GM10248 (cell line): Measurements from ENCODE around the gene SAMD14.

Source experiments
- CTCF ChIA-PET: fragments of 300-600 bp; sonication (Branson Sonifier 250); formaldehyde crosslinking; extraction: SDS; loops from one replicate; lab custom pipeline; 2021; ENCODE audit warnings: antibody characterized with exemption; lab: Yijun Ruan, JAX
- POLR2A ChIA-PET: fragments of 350-650 bp; sonication (Branson Sonifier 250); formaldehyde crosslinking; extraction: SDS; loops from one replicate; lab custom pipeline; 2020; ENCODE audit warnings: antibody characterized with exemption; lab: Yijun Ruan, JAX
- DNase-seq: peaks from one replicate; pipeline ENCODE4 v3.0.0; 2012; ENCODE audit errors: extremely low spot score
- TF ChIP-seq, protein P1 (sequence below): IDR thresholded peaks from 2 replicates; pipeline ENCODE4 v1.5.1; 2012; ENCODE audit warnings: mild to moderate bottlenecking, low read depth; ENCODE audit errors: extremely low read depth, missing control alignments, control extremely low read depth

Gene SAMD14

DNA sequence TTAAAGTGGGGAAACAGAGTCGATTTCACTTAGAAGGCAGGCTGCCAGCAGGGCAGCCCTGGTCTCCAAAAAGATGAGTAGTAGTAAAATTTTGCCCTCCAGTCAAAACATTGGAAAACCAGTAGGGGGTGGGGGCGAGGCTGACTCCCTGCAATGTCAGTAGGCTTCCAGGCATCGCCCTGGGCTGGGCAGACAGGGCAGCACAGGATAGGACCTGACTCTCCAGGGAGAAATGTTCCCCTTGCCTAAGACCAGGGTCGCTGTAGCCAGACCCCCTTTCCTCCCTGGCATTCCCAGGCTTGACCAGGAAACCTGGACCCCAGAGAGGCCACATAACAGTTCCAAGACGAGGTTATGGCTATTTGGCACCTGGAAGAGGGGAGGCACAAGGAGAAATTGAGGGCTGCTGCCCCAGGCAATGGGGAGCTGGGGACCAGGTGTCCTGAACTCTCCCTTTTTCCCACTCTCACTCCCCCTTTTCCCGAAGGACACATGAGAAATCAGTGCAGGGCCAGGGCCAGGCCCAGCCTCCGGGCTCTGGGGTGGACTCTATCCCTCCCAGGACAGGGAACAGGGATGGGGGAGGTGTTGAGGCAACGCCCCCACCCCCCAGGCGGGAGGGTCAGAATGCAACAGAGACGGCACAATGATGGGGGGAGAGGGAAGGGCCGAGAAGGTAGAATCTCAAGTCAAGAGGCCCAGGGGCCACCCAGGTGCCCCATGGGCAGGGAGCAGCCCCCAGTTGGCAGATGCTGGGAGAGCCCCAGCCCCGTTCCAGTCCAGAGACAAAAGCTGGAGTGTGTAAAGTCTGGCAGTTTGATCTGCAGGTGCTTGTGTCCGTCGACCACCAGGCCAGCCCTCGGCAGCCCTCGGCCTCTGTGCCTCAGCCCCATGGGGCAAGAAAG lies 4.5 kb upstream of the SAMD14 start:
- POLR2A ChIA-PET: no interaction called here
- DNase-seq: no peak
- CTCF ChIA-PET: interaction anchor here (0.8 to 2.8 kb wide), 5 partner anchors 11 to 26 kb away, joined by 3 to 10 read pairs (median 3); no protein-coding TSS in a partner anchor
- TF ChIP-seq, protein P1, sequence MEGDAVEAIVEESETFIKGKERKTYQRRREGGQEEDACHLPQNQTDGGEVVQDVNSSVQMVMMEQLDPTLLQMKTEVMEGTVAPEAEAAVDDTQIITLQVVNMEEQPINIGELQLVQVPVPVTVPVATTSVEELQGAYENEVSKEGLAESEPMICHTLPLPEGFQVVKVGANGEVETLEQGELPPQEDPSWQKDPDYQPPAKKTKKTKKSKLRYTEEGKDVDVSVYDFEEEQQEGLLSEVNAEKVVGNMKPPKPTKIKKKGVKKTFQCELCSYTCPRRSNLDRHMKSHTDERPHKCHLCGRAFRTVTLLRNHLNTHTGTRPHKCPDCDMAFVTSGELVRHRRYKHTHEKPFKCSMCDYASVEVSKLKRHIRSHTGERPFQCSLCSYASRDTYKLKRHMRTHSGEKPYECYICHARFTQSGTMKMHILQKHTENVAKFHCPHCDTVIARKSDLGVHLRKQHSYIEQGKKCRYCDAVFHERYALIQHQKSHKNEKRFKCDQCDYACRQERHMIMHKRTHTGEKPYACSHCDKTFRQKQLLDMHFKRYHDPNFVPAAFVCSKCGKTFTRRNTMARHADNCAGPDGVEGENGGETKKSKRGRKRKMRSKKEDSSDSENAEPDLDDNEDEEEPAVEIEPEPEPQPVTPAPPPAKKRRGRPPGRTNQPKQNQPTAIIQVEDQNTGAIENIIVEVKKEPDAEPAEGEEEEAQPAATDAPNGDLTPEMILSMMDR: no peak

DNA sequence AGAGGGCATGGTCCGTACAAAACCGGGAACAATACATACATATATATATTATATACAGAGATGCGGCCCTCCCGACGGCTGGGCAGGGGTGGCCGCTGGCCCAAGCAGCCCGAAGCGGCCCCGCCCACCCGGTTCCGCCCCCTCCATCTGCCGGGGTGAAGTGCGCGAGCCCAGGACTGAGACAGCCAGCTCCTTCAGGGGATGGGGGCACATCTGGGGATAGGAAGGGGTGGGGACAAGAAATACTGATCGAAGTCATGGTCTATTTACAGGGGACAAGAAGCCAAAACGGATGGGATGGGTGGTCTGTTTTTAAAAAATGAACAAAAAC lies 3.8 kb upstream of the SAMD14 start:
- ChIA-PET CTCF (interaction anchor here (2.0 to 4.4 kb wide), 2 partner anchors 36 to 40 kb away, joined by 5 to 22 read pairs; partner anchors contain the start of gene PDK2), POLR2A (interaction anchor here (0.7 kb wide), 1 partner anchor 11 kb away, joined by 4 read pairs; no protein-coding TSS in a partner anchor)
- TF ChIP-seq, protein P1: no peak
- no peak for DNase-seq

DNA sequence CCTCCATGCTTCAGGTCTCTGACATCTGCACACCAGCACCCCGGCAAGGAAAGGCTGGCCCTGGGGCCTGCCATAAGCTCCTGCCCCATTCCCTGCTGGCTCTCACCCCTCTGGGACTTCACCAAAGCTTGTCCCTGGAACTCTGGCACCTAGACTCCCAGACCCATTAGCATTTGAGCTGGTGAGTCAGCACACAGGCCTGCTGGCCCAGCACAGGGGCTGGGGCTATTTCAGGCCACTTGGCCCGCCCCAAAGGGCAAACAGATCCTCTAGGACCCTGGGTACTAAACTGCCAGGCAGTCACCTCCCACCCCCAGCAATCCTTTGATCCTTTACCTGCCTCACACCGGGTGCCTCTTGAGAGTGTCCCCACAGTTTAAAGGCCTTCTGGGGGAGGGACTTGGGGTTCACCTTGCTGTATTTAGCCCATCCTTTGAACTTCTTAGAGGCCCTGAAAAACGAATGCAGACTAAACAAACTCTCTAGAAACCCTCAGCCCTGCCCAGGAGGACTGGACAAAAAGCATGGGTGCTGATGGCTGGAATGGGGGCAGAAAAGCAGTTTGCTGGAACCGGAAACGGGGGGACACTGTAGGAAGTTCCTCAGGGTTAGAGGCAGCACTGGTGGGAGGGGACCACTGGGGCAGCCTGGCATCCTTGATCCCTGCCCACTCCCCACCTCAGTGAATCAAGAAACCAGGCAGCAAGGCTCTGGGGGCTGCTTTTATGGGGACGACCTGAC lies 3.2 kb upstream of the SAMD14 start:
- no peak for DNase-seq
- CTCF ChIA-PET: interaction anchor here (1.7 to 4.4 kb wide), 3 partner anchors 29 to 39 kb away, joined by 5 to 22 read pairs (median 7); partner anchors contain the start of gene PDK2
- TF ChIP-seq, protein P1: no peak
- POLR2A ChIA-PET: interaction anchor here (0.7 to 1.0 kb wide), 2 partner anchors 10 to 11 kb away, joined by 3 to 4 read pairs; no protein-coding TSS in a partner anchor

DNA sequence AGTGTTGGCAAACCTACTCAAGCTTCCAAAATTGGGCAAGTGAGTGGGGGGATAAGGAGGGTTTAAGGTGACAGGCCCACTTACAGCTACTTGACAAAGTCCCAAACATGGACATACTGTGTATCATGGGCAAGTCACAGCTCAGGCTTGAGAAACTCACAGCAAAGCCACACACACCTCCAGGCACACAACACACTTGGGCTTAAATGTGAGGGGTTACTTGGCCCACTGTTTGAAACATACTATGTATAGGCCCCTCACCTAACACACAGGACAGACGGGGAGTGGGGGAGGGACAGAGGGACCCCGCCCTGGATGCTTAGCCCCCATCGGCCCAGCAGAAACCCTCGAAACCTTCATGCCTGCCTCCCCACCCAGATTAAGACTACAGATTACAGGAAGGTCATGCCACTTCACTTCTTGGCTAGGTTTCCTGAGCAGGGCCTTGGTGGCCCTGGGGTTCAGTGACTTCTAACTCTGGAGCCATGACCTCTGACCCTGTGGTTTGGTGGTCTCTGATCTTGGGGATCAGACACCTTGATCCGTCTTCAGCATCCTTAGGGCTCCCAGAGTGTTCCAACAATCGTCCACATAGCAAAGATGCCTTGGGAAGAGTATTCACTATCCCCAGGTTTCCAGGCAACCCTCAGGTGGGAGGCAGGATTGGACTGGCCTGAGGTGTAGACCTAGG lies 2.3 kb upstream of the SAMD14 start:
- TF ChIP-seq, protein P1: no peak
- POLR2A ChIA-PET: interaction anchor here (1.0 kb wide), 1 partner anchor 10 kb away, joined by 3 read pairs; no protein-coding TSS in a partner anchor
- no peak for DNase-seq
- CTCF ChIA-PET: interaction anchor here (1.2 to 4.4 kb wide), 6 partner anchors 9 to 45 kb away, joined by 3 to 22 read pairs (median 6); partner anchors contain the start of gene PDK2

DNA sequence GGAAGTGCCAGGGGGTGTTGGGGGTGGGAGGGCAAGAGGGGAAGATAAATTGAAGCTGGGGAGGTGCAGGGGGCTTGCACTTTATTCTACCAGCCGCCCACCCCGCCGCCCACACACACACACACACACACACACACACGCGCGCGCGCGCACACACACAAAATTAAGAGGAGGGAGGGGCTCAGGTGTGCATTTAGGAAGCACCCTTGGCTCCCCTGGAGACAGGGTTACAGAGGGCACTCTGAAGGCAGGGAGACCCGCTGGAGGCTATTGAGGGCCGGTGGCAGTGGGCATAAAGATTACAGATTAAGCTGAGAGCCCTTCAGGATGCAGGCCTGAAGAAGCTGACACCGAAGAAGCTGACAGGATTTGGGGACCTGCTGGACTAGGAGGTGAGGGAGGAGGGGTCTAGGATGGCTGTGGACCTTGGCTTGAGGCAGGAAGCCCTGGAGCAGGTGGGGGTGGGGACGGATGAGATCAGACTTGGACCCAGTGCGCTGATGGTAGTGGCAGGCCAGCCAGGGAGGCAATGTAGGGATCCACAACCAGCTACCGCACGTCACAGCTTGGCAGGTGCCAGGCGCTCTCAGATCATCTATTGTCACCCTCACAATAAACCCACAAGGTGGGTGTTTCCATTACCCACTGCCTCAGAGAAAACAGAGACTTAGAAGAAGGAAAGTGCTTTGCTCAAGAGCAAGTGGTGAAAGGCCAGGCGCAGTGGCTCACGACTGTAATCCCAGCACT lies 772 bp upstream of the SAMD14 start:
- CTCF ChIA-PET: interaction anchor here (0.9 to 4.4 kb wide), 8 partner anchors 8 to 144 kb away, joined by 3 to 22 read pairs (median 5); partner anchors contain the start of genes PDK2 and TMEM92
- no peak for DNase-seq
- TF ChIP-seq, protein P1: no peak
- POLR2A ChIA-PET: interaction anchor here (0.6 kb wide), 4 partner anchors 16 to 736 kb away, joined by 3 to 5 read pairs (median 4); partner anchors contain the start of gene LRRC59
